ENCODE measurements around the gene CFAP46. TPM values are rescaled to one million over a fixed set of nuclear protein-coding genes. Genes with fewer than 3 reads are reported as not detected.
"Not testable (repeated sequence)": the region's sequence is repeated elsewhere in the genome, so short reads cannot be mapped to it uniquely, and the experiment has no call there.

Gene CFAP46
- total and polyA plus RNA-seq, 7 experiments from 2014 or later: 0.05 TPM; not detected in 6

DNA sequence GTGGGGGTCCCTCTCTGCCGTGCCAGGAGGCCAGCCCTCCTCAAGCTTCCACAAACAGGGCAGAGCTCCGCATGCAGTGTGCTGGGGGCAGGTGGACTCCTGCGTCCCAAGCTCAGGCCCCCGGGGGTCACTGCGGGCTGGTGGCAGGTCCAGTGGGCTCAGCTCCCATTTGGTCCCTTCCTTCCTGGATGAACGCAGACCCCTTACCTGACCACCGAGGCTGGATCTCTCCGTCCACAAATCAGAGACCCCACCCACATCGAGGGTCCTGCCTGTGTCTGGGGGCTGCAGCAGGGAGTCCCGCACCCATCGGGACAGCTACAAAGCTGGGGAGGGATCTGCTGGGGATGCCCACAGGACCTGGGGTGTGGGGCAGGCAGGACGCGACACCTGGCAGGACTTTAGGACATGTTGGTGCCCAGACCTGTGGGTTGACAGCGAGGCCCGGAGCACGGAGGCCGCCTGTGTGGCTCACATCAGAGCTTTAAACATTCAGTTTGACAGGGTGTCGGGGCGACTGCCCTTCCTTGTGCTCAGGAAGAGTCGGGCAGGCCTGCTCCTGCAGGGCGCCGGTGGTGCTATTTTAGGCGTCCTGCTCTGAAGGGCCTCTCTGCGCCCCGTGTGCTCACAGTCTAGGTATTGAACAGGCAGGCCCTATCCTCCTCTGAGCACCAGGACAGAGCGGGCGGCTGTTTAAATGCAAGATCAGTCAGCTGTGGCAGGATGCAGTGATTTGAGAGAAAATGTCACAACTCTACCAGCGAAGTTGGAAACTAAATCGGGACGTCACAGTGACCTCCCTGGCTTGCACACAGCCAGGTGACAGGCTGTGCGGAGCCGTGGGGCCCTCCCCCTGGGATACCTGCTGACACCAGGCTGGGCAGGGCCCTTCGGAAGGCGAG is 15.9 kb upstream of the CFAP46 start:
- Mint-ChIP-seq H3K27me3 (peaks cover 0 to 11% (median 8%) of the 10 kb centered on the region in 5 donors), H3K4me1 (peaks cover 4 to 15% (median 10%) of the 10 kb centered on the region in 7 donors), H3K4me3 (no peak overlapping the region), H3K36me3 (no peaks in the 10 kb centered on the region), H3K9me3 (no peaks in the 10 kb centered on the region), H3K27ac (no peak overlapping the region)
- DNase-seq (no peak), ATAC-seq (no peak)
- Histone ChIP-seq H3K4me1 (ENCODE audit: control insufficient read depth in 2 of 2, insufficient read depth in 2 of 2, low read length in 2 of 2) (peaks cover 0 to 3% of the 10 kb centered on the region in 2 donors), H3K27me3 (ENCODE audit: control insufficient read depth in 2 of 2, insufficient read depth in 2 of 2, low read length in 2 of 2) (no peaks in the 10 kb centered on the region), H3K4me3 (ENCODE audit: low read length) (no peak overlapping the region), H3K27ac (ENCODE audit: low read depth, low read length) (no peak overlapping the region), H3K36me3 (ENCODE audit: control insufficient read depth in 2 of 3, insufficient read depth in 3 of 3, low read length in 3 of 3) (no peaks in the 10 kb centered on the region), H3K9me3 (ENCODE audit: control insufficient read depth in 2 of 3, low read length in 3 of 3) (no peaks in the 10 kb centered on the region)
- intact Hi-C loops (cut with micrococcal nuclease): no loop called here
- ChIA-PET CTCF (no interaction called here), POLR2A (no interaction called here)

DNA sequence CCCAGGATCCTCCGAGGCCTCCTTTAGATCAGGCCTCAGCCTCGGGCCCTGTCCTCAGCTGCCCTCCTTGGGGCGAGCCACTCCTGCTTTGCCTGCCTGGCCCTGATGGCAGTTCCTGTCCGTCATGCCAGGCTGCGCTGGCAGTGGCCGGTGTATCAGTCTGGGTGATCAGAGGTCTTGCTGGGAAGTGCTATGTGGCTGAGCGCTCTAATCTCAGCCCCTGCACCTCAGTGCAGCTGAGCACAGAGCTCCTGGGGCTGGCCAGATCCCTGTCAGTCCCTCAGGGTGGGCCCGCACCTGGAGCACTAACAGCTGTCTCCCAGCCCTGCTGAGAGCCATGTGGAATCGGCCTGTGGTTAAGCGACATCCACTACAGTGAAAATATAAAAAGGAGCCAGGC is 14.8 kb upstream of the CFAP46 start:
- H3K4me1 ChIP-seq (ENCODE audit: control insufficient read depth in 2 of 2, insufficient read depth in 2 of 2, low read length in 2 of 2): peaks cover 0 to 3% of the 10 kb centered on the region in 2 donors
- peaks cover 0 to 4% (median 0%) of the 10 kb centered on the region in 7 donors for H3K4me1 Mint-ChIP-seq
- H3K27me3 Mint-ChIP-seq: peaks cover 0 to 12% (median 7%) of the 10 kb centered on the region in 5 donors
- no peaks in the 10 kb centered on the region for H3K9me3 ChIP-seq (ENCODE audit: control insufficient read depth in 2 of 3, low read length in 3 of 3)
- no peaks in the 10 kb centered on the region for H3K27me3 ChIP-seq (ENCODE audit: control insufficient read depth in 2 of 2, insufficient read depth in 2 of 2, low read length in 2 of 2)
- H3K9me3 Mint-ChIP-seq: no peaks in the 10 kb centered on the region
- H3K27ac ChIP-seq (ENCODE audit: low read depth, low read length): no peak overlapping the region
- no peak overlapping the region for H3K27ac Mint-ChIP-seq
- POLR2A ChIA-PET: no interaction called here
- intact Hi-C loops (cut with micrococcal nuclease): no loop called here
- no peak overlapping the region for H3K4me3 ChIP-seq (ENCODE audit: low read length)
- CTCF ChIA-PET: no interaction called here
- DNase-seq (no peak), ATAC-seq (no peak)
- H3K4me3 Mint-ChIP-seq: no peak overlapping the region
- H3K36me3 Mint-ChIP-seq: no peaks in the 10 kb centered on the region
- no peaks in the 10 kb centered on the region for H3K36me3 ChIP-seq (ENCODE audit: control insufficient read depth in 2 of 3, insufficient read depth in 3 of 3, low read length in 3 of 3)

DNA sequence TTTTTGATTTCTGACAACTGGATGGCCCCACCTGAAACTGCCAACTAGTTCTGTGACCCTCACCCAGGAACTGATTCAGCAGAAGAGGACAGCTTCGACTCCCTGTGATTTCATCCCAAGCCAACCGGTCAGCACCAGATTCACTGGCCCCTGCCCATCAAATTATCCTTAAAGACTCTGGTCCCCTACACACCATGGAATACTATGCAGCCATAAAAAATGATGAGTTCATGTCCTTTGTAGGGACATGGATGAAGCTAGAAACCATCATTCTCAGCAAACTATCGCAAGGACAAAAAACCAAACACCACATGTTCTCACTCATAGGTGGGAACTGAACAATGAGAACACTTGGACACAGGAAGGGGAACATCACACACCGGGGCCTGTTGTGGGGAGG is 13.9 kb upstream of the CFAP46 start:
- CTCF ChIA-PET; H3K27me3 ChIP-seq (ENCODE audit: control insufficient read depth in 2 of 2, insufficient read depth in 2 of 2, low read length in 2 of 2); H3K36me3 ChIP-seq (ENCODE audit: control insufficient read depth in 2 of 3, insufficient read depth in 3 of 3, low read length in 3 of 3); H3K27ac ChIP-seq (ENCODE audit: low read depth, low read length); H3K36me3 Mint-ChIP-seq; ATAC-seq; H3K4me1 ChIP-seq (ENCODE audit: control insufficient read depth in 2 of 2, insufficient read depth in 2 of 2, low read length in 2 of 2); intact Hi-C loops (cut with micrococcal nuclease); H3K4me3 ChIP-seq (ENCODE audit: low read length); POLR2A ChIA-PET; H3K9me3 ChIP-seq (ENCODE audit: control insufficient read depth in 2 of 3, low read length in 3 of 3); H3K4me1 Mint-ChIP-seq; H3K4me3 Mint-ChIP-seq; H3K9me3 Mint-ChIP-seq; H3K27ac Mint-ChIP-seq; DNase-seq: not testable (repeated sequence)
- H3K27me3 Mint-ChIP-seq: peaks cover 5 to 19% (median 11%) of the 10 kb centered on the region in 5 donors

- ATAC-seq: no peak
Measured at GRCh38 chr10:132955479-132955878, 13.1 kb upstream of the CFAP46 start.

GRCh38 chr10:132953428-132953827 is 11.1 kb upstream of the CFAP46 start:
- CTCF ChIA-PET: no interaction called here
- intact Hi-C loops (cut with micrococcal nuclease): no loop called here
- peaks cover 15 to 27% (median 25%) of the 10 kb centered on the region in 5 donors for H3K27me3 Mint-ChIP-seq

More at GRCh38 chr10:132955479-132955878, 13.1 kb upstream of the CFAP46 start:
- Mint-ChIP-seq H3K4me1 (no peaks in the 10 kb centered on the region), H3K36me3 (no peaks in the 10 kb centered on the region), H3K27ac (no peak overlapping the region), H3K27me3 (peaks cover 9 to 20% (median 13%) of the 10 kb centered on the region in 5 donors), H3K4me3 (no peak overlapping the region), H3K9me3 (no peaks in the 10 kb centered on the region)
- ChIA-PET CTCF (no interaction called here), POLR2A (no interaction called here)
- intact Hi-C loops (cut with micrococcal nuclease): no loop called here
- Histone ChIP-seq H3K9me3 (ENCODE audit: control insufficient read depth in 2 of 3, low read length in 3 of 3) (no peaks in the 10 kb centered on the region), H3K27me3 (ENCODE audit: control insufficient read depth in 2 of 2, insufficient read depth in 2 of 2, low read length in 2 of 2) (no peaks in the 10 kb centered on the region), H3K4me1 (ENCODE audit: control insufficient read depth in 2 of 2, insufficient read depth in 2 of 2, low read length in 2 of 2) (no peaks in the 10 kb centered on the region), H3K36me3 (ENCODE audit: control insufficient read depth in 2 of 3, insufficient read depth in 3 of 3, low read length in 3 of 3) (no peaks in the 10 kb centered on the region), H3K4me3 (ENCODE audit: low read length) (no peak overlapping the region), H3K27ac (ENCODE audit: low read depth, low read length) (no peak overlapping the region)
- no peak for DNase-seq

DNA sequence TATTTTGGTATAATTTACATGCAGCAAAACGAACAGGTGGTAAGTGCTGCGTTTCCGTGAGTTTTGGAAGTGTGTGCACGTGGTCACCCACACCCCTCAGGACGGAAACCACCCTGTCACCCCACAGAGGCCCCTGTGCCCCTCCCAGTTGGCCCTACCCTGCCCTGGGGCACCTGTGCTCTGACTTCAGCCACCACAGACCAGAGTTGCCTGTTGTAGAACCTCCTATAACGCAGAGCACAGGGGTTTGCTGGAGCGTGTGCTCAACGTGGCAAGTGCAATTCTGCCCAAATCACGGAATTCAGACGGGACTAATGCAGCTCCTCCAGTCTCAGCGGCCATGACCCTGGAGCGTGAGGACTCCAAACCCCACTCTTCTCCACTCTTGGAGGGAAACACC is 9.6 kb upstream of the CFAP46 start:
- H3K27me3 Mint-ChIP-seq: peaks cover 15 to 30% (median 25%) of the 10 kb centered on the region in 5 donors
- no peaks in the 10 kb centered on the region for H3K4me1 ChIP-seq (ENCODE audit: control insufficient read depth in 2 of 2, insufficient read depth in 2 of 2, low read length in 2 of 2)
- no peaks in the 10 kb centered on the region for H3K36me3 ChIP-seq (ENCODE audit: control insufficient read depth in 2 of 3, insufficient read depth in 3 of 3, low read length in 3 of 3)
- no peaks in the 10 kb centered on the region for H3K9me3 ChIP-seq (ENCODE audit: control insufficient read depth in 2 of 3, low read length in 3 of 3)
- no peak for ATAC-seq
- DNase-seq: no peak
- peaks cover 0 to 3% (median 0%) of the 10 kb centered on the region in 11 donors for H3K9me3 Mint-ChIP-seq
- ChIA-PET CTCF (no interaction called here), POLR2A (no interaction called here)
- no peak overlapping the region for H3K4me3 ChIP-seq (ENCODE audit: low read length)
- no peaks in the 10 kb centered on the region for H3K36me3 Mint-ChIP-seq
- H3K4me3 Mint-ChIP-seq: no peak overlapping the region
- H3K27me3 ChIP-seq (ENCODE audit: control insufficient read depth in 2 of 2, insufficient read depth in 2 of 2, low read length in 2 of 2): no peaks in the 10 kb centered on the region
- no peak overlapping the region for H3K27ac ChIP-seq (ENCODE audit: low read depth, low read length)
- intact Hi-C loops (cut with micrococcal nuclease): no loop called here
- no peak overlapping the region for H3K27ac Mint-ChIP-seq
- H3K4me1 Mint-ChIP-seq: no peaks in the 10 kb centered on the region

More at GRCh38 chr10:132953428-132953827, 11.1 kb upstream of the CFAP46 start:
- DNase-seq (no peak), ATAC-seq (no peak)
- H3K9me3 Mint-ChIP-seq: no peaks in the 10 kb centered on the region
- H3K36me3 Mint-ChIP-seq: no peaks in the 10 kb centered on the region
- Histone ChIP-seq H3K27ac (ENCODE audit: low read depth, low read length) (no peak overlapping the region), H3K4me3 (ENCODE audit: low read length) (no peak overlapping the region), H3K36me3 (ENCODE audit: control insufficient read depth in 2 of 3, insufficient read depth in 3 of 3, low read length in 3 of 3) (no peaks in the 10 kb centered on the region), H3K9me3 (ENCODE audit: control insufficient read depth in 2 of 3, low read length in 3 of 3) (no peaks in the 10 kb centered on the region), H3K27me3 (ENCODE audit: control insufficient read depth in 2 of 2, insufficient read depth in 2 of 2, low read length in 2 of 2) (no peaks in the 10 kb centered on the region), H3K4me1 (ENCODE audit: control insufficient read depth in 2 of 2, insufficient read depth in 2 of 2, low read length in 2 of 2) (no peaks in the 10 kb centered on the region)
- no peaks in the 10 kb centered on the region for H3K4me1 Mint-ChIP-seq
- no peak overlapping the region for H3K27ac Mint-ChIP-seq
- POLR2A ChIA-PET: no interaction called here
- no peak overlapping the region for H3K4me3 Mint-ChIP-seq

- ChIA-PET CTCF (no interaction called here), POLR2A (no interaction called here)
- intact Hi-C loops (cut with micrococcal nuclease): no loop called here
- Mint-ChIP-seq H3K27me3 (peaks cover 23 to 57% (median 37%) of the 10 kb centered on the region in 5 donors), H3K4me1 (peaks cover 0 to 5% (median 0%) of the 10 kb centered on the region in 7 donors), H3K9me3 (peaks cover 0 to 3% (median 0%) of the 10 kb centered on the region in 11 donors), H3K27ac (no peak overlapping the region), H3K4me3 (no peak overlapping the region), H3K36me3 (no peaks in the 10 kb centered on the region)
- DNase-seq (no peak), ATAC-seq (no peak)
- Histone ChIP-seq H3K4me3 (ENCODE audit: low read length) (no peak overlapping the region), H3K4me1 (ENCODE audit: control insufficient read depth in 2 of 2, insufficient read depth in 2 of 2, low read length in 2 of 2) (no peaks in the 10 kb centered on the region), H3K27ac (ENCODE audit: low read depth, low read length) (no peak overlapping the region), H3K9me3 (ENCODE audit: control insufficient read depth in 2 of 3, low read length in 3 of 3) (no peaks in the 10 kb centered on the region), H3K27me3 (ENCODE audit: control insufficient read depth in 2 of 2, insufficient read depth in 2 of 2, low read length in 2 of 2) (no peaks in the 10 kb centered on the region), H3K36me3 (ENCODE audit: control insufficient read depth in 2 of 3, insufficient read depth in 3 of 3, low read length in 3 of 3) (no peaks in the 10 kb centered on the region)
Measured at GRCh38 chr10:132948351-132948750, 6.0 kb upstream of the CFAP46 start.
